GM19324 (cell line): ENCODE results near the gene ATP5F1E.

Source experiments
- ATAC-seq: cut with Tn5 transposase; IDR thresholded peaks from one replicate; pipeline ENCODE4 v1.9.1; 2021; ENCODE audit warnings: mild to moderate bottlenecking, moderate library complexity; ENCODE audit not compliant: unreplicated experiment, low FRiP score

The ATP5F1E gene

DNA sequence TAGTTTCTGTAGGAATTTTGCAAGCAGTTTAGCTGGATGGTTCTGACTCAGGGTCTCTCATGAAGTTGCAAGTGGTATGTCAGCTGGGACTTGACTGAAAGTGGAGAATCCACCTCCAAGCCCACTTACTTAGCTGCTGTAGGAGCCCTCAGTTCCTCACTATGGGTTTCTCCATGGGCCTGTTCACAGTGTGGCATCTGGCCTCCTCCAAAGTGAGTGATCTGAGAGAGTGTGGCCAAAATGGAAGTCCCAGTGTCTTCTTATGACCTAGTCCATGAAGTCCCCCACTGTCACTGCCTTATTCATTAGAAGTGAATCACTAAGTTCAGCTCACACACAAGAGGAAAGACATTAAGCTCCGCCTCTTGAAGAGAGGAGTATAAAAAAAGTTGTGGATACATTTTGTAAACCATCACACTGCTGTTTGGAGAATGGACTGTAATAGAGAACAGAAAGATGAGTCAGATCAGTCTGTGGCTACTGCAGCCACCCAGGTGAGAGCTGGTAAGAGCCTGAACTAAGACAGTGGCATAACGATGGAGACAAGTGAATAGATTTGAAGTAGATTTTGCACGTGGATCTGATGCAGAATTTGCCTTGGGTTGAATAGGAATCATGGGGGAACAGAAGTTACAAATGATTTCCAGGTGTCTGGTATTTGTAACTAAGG is 55.9 kb downstream of the ATP5F1E start:
- no peak for ATAC-seq
